ENCODE measurements around the gene RAPGEF6.
"Not testable (repeated sequence)": the region's sequence is repeated elsewhere in the genome, so short reads cannot be mapped to it uniquely, and the experiment has no call there.

RAPGEF6 gene

GRCh38 chr5:131605086-131605485, 29.9 kb downstream of the RAPGEF6 start:
- DNase-seq = no peak

- peak; percentile 25 for DNase-seq
Observed at GRCh38 chr5:131595088-131596033, 39.7 kb downstream of the RAPGEF6 start.

- no peak for DNase-seq
Observed at GRCh38 chr5:131593921-131594320, 41.1 kb downstream of the RAPGEF6 start.

GRCh38 chr5:131593436-131593835, 41.6 kb downstream of the RAPGEF6 start:
- not testable (repeated sequence) for DNase-seq

- peak; percentile 11 for DNase-seq
Observed at GRCh38 chr5:131589510-131590348, 45.3 kb downstream of the RAPGEF6 start.

GRCh38 chr5:131587541-131587940, 47.5 kb downstream of the RAPGEF6 start:
- no peak for DNase-seq

- DNase-seq = no peak
Observed at GRCh38 chr5:131581702-131582101, 53.3 kb downstream of the RAPGEF6 start.

- no peak for DNase-seq
Observed at GRCh38 chr5:131579917-131580671, 54.9 kb downstream of the RAPGEF6 start.

- DNase-seq = no peak
Observed at GRCh38 chr5:131575660-131576227, 59.3 kb downstream of the RAPGEF6 start.

GRCh38 chr5:131571669-131572168, 63.3 kb downstream of the RAPGEF6 start:
- no peak for DNase-seq

- DNase-seq = no peak
Observed at GRCh38 chr5:131570757-131571156, 64.3 kb downstream of the RAPGEF6 start.

GRCh38 chr5:131564229-131564652, 70.8 kb downstream of the RAPGEF6 start:
- DNase-seq = no peak

GRCh38 chr5:131563434-131564228, 71.4 kb downstream of the RAPGEF6 start:
- no peak for DNase-seq

GRCh38 chr5:131550606-131551005, 84.4 kb downstream of the RAPGEF6 start:
- no peak for DNase-seq

- DNase-seq = no peak
Observed at GRCh38 chr5:131548176-131548575, 86.9 kb downstream of the RAPGEF6 start.

- DNase-seq = no peak
Observed at GRCh38 chr5:131545845-131546244, 89.2 kb downstream of the RAPGEF6 start.

GRCh38 chr5:131542723-131543122, 92.3 kb downstream of the RAPGEF6 start:
- DNase-seq = no peak

GRCh38 chr5:131541762-131542161, 93.3 kb downstream of the RAPGEF6 start:
- no peak for DNase-seq

- DNase-seq = no peak
Observed at GRCh38 chr5:131541071-131541470, 94.0 kb downstream of the RAPGEF6 start.

GRCh38 chr5:131539251-131539650, 95.8 kb downstream of the RAPGEF6 start:
- DNase-seq = no peak

GRCh38 chr5:131538177-131538593, 96.8 kb downstream of the RAPGEF6 start:
- DNase-seq = no peak
